ENCODE data around the gene FBRSL1.
"Not testable (repeated sequence)": the region's sequence is repeated elsewhere in the genome, so short reads cannot be mapped to it uniquely, and the experiment has no call there.

The FBRSL1 gene

DNA sequence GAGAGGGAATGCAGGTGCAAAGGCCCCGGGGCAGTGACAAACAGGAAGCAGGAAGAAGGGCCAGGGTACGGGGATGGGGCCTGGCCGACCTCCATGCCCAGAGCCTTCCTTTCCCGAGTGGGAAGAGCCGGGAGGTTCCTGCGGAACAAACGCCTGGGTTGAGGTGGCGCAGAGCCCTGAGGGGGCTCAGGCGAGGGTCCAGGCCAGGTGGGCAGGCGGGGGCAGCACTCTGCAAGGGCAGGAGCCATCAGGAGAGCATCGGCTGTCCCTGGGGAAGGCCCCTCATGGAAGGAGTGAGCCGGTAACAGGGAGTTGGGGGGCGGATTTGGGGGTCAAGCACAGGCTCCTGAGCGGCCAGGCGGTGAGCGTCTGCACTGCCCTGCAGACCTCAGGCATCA lies 18.1 kb upstream of the FBRSL1 start:
- no peak for DNase-seq

DNA sequence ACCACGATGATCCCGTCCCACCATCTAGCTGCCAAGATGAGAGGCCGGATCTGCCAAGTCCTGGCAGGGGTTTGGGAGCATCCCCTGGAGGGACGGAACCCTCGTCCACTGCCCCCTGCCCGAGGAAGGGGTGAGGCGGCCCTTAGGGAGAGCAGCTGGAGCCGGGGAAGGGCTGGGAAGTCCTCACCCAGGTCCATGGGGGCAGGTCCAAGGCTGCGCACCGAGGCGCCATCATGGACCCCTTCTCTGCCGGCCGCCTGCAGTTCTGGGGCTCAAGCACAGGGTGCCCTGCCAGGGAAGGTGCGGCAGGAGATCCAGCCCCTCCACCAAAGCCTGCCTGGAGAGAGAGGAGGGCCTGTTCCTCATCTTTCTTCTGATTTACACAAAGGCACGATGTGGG lies 17.6 kb upstream of the FBRSL1 start:
- DNase-seq, result no peak

DNA sequence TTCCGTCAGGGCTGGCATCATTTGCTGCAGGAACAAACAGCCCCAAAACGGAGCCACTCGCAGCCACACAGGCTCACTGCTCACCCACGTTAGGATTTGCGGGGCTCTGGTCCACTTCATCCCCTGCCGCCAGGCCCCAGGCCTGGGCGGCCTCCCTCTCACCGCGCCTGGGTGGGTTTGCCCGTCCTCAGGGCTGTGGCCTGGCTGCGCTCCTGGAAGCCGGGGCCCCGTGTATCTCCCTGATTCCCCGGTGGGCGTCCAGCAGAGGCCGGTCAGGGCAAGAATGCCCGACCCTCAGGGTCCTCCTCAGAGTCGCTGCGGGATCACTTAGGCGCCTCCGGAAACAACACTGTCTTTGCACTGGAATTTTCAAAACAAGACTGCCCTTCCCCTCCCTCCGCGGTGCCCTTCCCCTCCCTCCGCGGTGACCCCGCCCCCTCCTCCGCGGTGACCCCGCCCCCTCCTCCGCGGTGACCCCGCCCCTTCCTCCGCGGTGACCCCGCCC lies 15.7 kb upstream of the FBRSL1 start:
- DNase-seq, result no peak

DNA sequence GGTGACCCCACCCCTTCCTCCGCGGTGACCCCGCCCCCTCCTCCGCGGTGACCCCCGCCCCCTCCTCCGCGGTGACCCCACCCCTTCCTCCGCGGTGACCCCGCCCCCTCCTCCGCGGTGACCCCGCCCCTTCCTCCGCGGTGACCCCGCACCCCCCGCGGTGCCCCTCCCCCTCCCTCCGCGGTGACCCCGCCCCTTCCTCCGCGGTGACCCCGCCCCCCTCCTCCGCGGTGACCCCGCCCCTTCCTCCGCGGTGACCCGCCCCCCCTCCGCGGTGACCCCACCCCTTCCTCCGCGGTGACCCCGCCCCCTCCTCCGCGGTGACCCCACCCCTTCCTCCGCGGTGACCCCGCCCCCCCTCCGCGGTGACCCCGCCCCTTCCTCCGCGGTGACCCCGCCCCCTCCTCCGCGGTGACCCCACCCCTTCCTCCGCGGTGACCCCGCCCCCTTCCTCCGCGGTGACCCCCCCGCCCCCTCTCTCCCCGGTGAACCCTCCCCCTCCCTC lies 15.1 kb upstream of the FBRSL1 start:
- DNase-seq, result not testable (repeated sequence)

DNA sequence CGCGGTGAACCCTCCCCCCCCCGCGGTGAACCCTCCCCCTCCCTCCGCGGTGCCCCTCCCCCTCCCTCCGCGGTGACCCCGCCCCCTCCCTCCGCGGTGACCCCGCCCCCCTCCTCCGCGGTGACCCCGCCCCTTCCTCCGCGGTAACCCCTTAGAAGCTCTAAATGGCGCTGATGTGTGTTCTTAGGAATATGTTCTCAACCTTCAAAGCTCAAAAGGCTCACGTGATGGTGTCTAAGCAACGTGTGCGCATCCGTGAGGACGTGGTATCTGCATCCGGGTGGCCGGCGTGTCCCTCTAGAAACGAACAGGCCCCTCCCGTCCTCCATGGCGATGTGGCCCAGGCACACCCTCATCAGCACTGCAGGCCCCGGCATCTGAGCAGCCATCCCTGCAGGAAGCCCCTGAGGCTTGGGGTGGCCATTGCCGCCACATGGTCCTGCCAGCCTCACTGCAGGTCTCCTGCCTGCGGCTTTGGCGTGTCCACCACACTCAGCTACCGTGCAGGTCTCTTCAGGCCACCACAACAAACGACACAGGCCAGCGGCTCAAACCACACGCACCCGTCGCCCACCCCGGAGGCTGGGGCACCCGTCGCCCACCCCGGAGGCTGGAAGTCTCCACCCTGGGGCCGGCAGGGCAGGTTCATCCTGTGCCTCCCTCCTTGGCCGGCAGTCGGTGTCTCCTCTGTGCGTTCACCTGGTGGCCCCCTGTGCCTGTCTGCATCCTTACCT lies 14.5 kb upstream of the FBRSL1 start:
- DNase-seq, result no peak

DNA sequence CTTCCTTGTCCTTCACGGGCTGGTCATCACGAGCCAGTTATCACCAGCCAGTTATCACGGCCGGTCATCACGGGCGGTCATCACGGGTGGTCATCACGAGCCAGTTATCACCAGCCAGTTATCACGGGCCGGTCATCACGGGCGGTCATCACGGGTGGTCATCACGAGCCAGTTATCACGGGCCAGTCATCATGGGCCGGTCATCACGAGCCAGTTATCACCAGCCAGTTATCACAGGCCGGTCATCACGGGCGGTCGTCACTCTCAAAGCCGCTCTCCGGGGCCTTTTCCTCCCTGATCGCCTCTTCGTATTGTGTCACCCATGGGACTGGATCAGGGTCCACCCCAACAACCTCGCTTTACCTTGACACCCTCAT lies 13.9 kb upstream of the FBRSL1 start:
- no peak for DNase-seq

DNA sequence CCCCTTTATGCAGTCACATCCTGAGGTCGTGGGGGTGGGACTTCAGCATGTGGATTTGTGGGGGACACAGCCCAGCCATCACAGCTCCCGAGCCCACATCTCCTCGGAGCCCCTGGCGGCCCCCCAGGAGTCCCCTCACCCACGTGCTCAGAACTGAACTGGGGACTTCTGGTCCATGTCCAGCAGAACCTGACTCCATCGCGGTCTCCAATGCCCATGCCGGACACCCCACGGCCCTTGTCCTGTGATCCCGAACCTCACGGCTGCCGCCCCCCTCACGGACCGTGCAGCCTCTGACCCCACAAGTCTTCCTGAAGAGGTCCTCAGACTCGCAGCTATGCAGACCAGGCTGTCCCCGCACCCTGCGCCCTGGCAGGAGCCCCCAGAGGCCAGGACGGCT lies 13.5 kb upstream of the FBRSL1 start:
- DNase-seq, result no peak

DNA sequence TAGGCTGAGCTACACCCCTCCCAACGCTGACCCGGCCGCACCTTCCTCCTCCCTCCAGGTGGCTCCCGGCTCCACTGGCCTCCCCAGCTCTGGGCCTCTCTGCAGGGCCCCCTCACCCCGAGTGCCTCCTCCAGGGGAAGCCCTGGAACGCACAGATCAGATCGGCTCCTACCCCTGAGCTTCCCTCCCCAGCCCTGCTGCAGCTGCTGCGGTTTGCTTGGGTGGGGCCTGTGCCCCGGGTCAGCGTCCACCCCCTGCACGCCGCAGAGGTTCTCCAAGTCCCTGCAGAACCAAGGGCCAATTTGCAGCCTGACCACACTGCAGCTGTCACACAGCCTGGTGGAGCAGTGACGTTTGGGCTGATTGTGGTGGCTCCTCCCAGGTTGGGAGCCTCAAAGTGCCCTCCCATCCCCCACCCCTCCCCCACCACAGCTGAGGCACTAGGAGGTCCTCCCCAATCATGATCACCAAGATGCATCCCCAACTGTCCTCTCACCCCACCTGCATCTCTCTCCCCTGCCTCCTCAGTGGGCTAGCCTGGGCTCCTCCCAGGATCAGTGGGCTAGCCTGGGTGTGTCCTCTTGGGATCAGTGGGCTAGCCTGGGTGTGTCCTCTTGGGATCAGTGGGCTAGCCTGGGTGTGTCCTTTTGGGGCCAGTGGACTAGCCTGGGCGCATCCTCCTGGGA lies 12.8 kb upstream of the FBRSL1 start:
- DNase-seq, result no peak

DNA sequence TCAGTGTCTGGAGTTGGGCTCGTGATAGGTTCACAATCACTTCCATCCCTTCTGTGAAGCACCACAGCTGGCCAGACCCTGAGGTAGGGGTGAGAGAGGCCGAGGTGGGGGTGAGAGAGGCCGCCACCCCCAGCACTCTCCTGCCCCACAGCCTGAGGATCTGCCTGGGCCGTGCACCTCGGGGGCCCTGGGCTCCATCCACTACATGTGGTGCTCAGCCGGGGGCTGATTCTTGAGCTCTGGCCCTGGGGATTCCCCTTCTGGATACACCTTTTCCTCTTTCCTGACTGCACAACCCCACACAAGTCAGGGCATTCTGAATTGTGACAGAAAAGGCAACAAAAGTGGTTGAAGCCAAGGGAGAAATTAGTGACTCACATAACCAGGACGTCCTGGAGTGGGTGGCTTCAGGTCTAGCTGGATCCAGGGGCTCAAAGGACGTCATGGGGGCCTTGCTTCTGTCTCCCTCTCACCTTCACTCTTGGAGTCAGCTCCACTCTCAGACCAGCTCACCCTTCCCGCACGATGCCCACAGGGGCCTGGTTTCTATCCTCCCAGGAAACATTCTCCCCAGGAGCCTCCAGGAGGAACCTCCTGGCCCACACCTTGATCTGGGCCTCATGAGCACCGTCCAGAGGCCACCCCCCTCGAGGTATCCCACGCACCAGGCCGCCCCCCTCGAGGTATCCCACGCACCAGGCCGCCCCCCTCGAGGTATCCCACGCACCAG lies 12.1 kb upstream of the FBRSL1 start:
- no peak for DNase-seq

DNA sequence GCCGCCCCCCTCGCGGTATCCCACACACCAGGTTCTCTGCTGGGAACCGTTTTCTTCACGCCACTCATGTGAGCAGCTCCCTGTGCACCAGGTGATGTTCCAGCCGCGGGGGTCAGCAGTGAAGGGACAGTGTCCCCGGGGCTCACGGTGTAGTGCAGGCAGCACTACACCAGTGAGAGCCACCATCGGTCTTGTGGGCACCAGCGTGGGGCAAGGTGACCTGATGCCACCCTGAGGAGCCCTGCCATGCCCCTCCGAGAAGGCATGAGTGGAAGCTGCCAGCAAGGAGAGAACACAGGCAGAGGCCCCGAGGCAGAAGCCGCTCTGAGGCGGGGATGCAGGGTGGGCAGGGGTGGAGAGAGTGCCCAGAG lies 11.5 kb upstream of the FBRSL1 start:
- DNase-seq, result no peak

DNA sequence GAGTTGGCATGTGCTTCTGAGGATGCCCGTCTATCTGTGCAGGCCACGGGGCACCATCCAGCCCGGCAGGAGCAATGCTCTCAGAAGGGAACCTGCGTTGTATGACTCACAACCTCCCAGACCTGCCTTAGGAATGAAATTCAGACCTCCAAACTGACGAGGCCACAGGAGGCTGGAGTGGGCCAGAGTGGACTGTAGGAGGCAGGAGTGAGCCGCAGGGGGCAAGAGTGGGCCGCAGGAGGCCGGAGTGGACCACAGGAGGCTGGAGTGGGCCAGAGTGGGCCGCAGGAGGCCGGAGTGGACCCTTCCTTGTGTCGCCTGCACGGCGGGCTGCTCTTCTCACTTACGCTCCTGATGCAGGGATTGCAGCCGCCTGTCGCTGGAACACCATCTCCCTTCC lies 11.1 kb upstream of the FBRSL1 start:
- no peak for DNase-seq

DNA sequence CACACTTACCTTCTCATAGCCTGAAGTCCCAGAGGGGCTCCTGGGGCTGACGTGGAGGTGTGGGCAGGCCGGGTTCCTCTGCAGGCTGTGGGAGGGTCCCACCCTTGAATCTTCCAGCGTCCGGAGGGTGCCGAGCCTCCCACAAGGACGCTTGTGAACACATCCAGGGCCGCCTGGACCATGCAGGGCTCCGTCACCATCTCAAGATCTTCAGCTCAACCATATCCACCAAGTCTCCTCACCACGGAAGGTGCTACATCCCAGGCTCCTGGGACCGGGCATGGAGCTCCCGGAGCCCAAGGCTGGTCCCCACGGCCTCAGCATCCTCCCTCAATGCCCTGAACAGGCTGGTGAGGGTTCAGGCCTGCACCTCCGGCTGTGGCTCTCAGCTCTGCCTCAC lies 10.7 kb upstream of the FBRSL1 start:
- no peak for DNase-seq

DNA sequence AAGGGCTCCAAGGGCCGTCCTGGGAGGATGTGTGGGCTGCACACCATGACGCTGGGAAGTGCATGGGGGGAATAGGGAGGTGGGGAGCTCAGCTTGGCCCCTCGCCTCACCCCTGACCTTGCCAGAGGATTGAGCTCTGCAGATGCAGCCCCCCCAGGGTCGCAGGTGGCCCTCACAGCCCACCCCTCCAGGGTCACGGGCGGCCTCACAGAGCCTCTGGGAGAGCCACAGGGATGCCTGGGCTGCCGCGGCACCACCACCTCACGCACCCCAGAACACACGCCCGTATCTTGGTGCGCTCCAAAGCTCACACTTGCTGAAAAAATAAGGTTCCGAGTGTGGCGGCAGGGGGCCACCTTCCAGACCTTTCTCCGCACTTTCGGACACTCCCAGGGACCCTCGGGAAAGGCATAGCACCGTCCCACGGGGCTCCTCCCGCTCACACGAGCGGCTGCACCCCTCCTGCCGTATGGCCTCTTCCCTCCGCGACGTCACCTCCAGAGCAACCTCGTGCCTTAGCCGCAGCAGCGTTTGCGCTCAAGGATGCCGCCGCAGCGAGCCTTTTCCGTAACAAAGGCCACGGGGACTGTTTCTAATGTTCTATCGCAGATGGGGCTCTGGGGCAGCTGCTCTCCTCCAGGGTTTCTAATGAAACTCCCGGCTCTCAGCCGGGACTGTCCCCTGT lies 9.9 kb upstream of the FBRSL1 start:
- DNase-seq, result no peak

DNA sequence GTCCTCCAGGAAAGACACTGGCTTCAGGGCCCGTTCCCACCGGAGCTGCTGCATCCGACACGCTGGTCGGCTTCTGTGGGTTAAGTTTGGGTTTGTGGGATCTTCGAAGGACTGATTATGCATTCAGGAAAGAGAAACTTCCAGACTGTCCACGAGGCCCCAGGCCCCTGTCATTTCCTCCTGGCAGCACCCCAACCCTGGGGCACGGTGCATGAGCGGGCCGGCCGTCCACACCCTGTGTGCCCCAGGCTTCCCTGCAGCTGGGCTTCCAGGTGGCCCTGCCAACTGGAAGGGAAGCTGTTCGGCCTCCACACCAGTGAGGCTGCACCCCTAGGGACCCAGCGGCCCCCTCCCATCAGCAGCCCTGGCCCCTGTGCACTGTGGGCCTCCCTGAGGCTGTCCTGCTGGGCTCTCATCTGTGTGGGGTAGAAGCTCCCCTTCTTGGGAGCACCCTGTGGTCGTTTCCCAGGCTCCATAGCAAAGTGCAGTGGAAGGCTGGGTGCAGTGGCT lies 9.3 kb upstream of the FBRSL1 start:
- DNase-seq, result no peak

DNA sequence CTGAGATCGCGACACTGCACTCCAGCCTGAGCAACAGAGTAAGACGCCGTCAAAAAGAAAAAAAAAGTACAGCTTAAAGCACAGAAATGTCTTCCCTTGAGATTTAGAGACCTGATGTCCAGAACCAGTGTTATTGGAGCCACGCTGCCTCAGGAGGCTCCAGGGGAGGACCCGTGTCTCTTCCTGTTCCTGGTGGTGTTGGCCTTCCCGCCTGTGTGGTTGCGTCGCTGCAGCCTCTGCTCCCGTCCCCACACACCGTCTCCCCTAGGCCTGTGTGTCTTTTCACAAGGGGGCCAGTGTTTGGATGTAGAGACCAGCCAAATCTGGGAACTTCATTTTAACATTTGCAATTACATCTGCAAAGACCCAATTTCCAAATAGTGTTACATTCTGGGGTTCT lies 8.6 kb upstream of the FBRSL1 start:
- no peak for DNase-seq

DNA sequence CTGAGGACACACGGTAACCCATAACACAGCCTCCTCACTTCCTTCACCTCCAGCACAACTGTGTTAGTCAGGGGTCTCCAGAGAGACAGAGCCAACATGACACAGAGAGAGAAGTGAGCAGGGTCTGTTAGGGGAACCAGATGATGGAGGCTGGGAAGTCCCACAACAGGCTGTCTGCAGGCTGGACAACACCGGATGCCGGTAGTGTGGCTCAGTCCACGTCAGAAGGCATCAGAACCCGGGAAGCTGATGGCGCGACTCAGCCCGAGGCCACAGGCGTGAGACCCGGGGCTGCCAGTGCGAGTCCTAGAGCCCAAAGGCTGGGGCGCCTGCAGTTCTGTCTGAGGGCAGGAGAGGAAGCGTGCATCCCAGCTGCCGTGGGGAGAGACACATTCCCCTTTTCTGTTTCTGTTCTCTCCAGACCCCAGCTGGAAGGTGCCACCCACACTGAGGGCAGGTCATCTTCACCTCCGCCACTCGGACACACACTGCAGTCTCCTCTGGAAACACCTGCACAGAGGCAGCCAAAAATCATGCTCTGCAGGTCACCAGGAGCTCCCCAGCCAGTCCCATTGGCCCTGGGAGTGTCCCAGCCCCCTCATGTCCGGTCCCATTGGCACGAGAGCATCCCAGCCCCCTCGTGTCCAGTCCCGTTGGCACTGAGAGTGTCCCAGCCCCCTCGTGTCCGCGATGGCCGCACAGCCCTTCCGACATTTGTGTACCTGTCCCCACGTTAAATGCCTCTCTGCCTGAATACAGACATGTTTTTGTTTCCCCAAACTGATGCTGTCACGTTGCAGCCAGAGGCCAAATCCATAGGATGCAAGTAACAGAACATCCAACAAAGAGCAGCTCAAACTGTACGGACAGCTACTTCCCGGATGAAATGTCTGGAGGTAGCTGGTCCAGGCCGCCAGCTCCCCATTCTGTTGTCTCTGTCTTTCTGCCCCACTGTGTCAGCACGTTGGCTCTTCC lies 7.9 kb upstream of the FBRSL1 start:
- no peak for DNase-seq

DNA sequence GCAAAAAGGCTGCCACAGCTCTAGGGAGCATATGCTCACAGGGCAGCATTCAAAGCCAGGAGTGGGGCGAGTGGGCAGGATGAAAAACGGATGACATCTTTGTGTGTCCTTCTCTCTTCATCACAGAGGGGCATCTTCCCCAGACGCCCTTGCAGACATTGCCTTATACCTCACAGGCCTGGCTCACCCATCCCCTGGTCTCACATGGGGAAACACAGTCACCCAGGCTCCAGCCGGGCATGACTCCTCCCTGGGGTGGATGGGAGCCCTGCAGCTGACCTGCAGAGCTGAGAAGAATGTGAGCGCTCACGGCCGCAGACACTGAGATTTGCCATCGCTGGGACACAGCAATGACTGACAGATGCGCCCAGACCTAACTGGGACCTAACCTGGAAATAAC lies 7.2 kb upstream of the FBRSL1 start:
- DNase-seq, result no peak

DNA sequence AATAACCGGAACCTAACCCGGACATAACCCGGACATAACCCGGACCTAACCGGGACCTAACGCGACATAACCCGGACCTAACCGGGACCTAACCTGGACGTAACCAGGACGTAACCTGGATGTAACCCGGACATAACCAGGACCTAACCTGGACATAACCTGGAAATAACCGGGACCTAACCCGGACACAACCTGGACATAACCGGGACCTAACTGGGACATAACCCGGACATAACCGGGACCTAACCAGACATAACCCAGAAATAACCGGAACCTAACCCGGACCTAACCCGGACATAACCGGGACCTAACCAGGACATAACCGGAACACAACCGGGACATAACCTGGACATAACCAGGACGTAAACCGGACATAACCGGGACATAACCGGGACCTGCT lies 6.7 kb upstream of the FBRSL1 start:
- DNase-seq, result no peak

DNA sequence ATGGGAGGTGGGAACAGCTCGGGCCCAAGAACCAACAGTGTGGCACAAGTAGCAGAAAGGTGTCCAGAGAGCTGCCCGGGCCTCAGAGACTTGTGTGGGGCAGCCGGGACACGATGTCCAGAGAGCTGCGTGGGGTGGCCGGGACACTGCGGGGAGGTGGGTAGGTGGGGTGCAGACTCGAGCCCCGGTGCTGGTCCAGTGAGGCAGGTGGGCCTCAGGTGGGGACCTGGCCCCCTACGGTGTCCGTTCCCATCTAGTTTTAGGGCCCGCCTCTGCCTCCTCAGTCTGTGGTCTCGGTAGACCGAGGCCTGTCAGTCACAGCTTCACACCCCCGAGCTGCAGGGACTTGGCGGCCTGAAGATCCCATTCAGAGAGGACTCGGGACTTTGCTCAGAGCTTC lies 6.3 kb upstream of the FBRSL1 start:
- DNase-seq, result no peak

DNA sequence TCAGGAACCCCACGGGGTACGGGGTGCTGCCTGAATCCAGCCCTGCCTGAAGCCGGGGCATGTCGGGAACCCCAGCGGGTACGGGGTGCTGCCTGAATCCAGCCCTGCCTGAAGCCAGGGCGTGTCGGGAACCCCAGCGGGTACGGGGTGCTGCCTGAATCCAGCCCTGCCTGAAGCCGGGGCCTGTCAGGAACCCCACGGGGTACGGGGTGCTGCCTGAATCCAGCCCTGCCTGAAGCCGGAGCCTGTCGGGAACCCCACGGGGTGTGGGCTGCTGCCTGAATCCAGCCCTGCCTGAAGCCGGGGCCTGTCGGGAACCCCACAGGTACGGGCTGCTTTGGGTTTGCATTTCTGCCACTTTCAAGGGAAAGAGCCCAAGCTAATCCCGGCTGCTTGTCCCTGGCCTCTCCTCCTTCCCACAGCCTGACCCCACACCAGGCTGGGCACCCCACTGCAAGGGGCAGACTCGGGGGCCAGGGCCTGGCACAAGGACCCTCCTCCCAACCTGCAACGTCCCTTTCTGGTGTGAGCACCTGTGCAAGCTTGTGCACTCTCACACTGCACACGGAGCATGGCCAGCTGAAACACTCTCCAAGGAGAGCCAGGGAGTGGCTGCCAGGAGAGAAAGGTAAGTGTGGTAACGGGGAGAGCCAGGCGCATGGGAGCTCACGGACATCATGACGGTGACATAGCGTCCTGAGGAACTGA lies 5.6 kb upstream of the FBRSL1 start:
- no peak for DNase-seq

DNA sequence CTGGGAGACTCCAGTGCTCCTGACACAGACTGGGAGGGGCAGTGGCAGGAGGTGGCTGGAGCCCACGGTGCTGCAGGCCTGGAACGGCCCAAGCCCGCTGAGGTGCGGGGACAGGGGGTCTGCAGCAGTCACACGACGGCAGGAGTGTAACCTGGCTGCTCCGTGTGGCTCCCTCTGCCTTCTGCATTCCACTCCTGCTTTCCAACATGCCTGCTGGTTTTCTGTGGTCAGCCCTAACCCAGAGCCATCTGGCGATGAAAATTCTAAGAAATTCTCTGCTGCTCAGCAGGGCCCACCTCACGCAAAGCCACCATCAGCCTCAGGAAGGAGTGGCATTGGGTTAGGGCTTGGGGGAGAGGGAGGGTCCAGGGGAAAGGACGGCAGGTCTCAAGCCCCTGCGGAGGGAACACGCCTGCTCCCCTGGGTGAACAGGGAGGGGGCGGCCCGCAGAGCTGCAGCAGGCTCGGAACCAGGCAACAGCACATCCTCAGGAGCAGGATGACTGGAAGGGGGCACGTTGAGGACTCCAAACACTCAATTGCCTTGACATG lies 5.0 kb upstream of the FBRSL1 start:
- no peak for DNase-seq

All from activated gamma-delta T cell treated with Interleukin-2 at 50 U/mL for 16 hours (primary cell).